Right ventricle myocardium superior (tissue), 1 donor: ENCODE results near the gene ADRA1B. TPM values are rescaled to one million over a fixed set of nuclear protein-coding genes. Genes with fewer than 3 reads are reported as not detected.

Experiments used
- ATAC-seq: fragments of 200-7000 bp; cut with Tn5 transposase; one replicate; pipeline ENCODE4 v1.9.1; 2020; ENCODE audit warnings: mild to moderate bottlenecking; ENCODE audit not compliant: poor library complexity
- DNase-seq: peaks from one replicate; pipeline ENCODE4 v3.0.0-alpha.2; 2020
- intact Hi-C: fragments of 100-400 bp; cut with DNase I; formaldehyde crosslinking; loops from one replicate; pipeline ENCODE4 v1.11.2; 2022
- total RNA-seq: library from RNA; stranded (reverse); fragmentation: NEBNext Ultra II Directional; extraction: Animal tissue kit (Norgen Biotek cat#: 25700); gene quantifications from one replicate; pipeline ENCODE4 v1.2.1, GENCODE V29; 2021
- donor health status: DM: no; HTN: yes; CAD: no; lungs with severe emphysema.

Gene ADRA1B
- total RNA-seq, 1 donor from 2014 or later = 1.5 TPM

DNA sequence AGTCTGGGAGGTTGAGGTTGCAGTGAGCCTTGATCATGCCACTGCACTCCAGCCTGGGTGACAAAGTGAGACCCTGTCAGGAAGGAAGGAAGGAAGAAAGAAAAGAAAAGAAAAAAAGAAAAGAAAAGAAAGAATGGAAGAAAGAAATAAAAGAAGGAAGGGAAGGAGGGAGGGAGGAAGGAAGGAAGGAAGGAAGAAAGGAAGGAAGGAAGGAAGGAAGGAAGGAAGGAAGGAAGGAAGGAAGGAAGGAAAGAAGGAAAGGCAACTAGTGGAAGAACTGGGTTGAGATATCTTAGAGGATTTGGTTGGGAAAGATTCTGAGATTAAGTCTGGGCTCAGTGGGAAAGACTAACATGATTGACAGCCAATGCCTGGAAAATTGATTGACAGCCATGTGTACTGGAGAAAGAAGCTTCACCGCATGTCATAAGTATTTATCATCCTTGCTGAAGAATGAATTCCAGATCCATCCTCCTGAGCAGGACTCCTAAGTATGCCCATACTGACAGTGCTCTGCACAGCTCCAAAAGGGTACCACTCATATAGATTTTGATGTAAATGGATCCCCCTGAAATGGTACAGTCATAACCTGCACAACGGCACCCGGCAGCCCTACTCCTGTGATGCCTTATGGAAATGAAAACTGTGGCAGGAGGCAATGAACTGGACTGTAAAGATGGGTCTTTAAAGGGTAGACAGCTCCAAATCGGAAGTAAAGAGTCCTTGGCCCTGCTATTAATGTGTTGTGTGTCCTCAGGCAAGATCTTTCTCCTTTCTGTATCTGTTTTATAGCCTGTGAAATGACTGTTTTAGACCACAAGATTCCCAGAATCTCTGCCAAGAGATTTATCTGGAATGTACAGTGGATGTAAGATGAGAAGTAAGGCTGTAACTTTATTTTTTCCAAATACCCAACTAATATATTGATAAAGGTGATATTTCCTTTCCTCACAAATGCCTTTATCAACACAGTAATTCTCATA is 16.9 kb upstream of the ADRA1B start:
- ATAC-seq = no peak

DNA sequence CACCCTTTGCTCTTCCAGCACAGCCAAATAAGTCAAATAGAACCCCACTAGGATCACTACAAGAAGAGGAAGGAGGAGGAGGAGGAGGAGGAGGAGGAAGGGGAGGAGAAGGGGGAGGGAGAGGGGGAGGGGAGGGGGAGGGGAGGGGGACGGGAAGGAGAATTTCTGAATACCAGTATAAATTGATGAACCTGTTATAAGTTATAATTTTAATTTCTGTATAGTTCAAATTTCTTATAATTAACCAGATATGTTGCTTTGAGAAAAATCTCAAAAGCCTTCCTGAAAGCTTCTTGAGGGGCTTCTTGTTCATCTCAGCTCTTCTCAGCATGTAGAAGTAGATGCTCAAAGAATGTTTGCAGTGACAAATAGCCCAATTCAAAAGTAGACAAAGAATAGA is 15.0 kb upstream of the ADRA1B start:
- intact Hi-C loops = no loop called here
- ATAC-seq (no peak), DNase-seq (no peak)

More for the DNA sequence above, 16.9 kb upstream of the ADRA1B start:
- DNase-seq = no peak
- intact Hi-C loops = no loop called here

DNA sequence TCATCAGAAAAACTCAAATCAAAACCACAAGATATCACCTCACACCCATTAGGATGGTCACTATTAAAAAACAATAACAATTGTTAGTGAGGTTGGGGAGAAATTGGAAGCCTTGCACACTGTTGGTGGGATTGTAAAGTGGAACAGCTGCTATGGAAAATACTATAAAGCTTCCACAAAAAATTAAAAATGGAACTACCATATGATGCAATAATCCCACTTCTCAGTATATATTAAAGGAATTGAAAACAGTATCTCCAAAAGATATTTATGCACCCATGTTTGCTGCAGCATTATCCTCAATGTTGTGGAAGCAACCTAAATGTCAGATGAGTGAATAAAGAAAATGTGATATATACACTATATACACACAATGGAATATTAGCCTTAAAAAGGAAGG is 14.5 kb upstream of the ADRA1B start:
- no peak for ATAC-seq
- DNase-seq = no peak
- intact Hi-C loops = no loop called here

DNA sequence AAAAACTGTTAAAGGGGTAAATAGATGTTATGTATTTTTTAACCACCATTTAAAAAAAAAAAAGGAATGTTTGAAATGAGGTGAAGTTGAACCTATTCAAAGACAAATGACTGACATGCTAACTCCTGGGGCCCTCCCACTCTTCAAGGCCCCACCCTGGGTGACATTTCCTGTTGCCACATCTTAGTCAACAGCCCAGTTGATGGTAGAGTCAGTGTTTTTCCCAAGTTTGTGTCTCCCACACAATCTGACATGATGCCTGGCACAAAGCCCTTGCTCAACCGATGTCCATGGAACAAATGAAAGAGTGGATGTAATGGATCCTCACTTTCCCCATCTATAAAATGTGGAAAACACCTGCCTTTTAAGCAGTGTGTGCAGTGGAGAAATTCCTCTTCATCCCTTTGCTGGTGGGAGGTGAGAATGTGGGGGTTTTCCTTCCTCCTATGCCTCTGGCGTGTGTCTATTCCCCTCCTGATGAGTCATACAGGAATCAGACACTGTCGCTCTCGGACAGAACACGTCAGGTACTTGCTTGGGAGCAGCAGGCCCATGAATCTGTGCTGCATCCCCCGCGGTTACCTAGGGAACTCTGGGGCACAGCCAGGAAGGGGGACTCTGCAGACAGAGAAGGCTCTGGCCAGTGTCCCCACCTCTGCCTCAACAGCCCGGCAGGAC is 13.7 kb upstream of the ADRA1B start:
- intact Hi-C loops = no loop called here
- no peak for ATAC-seq
- DNase-seq = no peak

DNA sequence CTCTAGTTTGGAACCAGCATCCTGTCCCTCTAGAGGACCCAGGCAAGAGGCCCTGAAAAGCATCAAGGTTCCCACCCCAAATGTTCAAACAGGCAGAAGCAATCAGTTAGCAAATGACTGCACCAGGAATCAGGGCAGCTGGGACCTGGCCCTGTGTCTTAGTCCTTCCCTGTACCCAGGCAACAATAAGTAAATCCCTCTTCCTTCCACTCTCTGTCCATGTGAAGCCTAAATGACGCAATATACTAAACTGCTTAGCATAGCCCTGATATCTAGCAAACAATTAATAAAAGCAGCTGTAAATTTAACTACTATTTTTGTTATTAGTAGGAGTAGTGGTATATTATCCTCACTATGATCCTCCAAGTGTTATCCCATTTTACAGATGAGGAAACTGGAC is 13.2 kb upstream of the ADRA1B start:
- ATAC-seq (no peak), DNase-seq (no peak)
- intact Hi-C loops = no loop called here

DNA sequence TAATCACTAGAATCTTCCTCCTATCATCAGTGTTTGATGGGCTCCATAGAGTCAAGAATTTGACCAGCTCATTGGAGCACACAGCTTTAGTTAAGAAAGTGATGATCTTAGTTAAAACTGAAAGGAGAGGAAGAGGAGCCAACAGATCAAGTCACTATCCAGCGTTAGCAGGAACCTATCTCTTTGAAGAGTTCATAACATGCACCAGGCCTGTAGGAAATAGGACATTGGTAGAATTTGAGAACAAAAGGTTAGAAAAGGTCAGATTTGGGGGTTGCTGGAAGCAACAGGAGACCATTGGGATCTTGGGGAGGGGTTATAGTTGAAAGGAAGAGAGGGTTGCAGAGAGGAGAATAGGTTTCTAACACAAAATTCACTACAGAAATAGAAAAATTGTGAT is 11.4 kb upstream of the ADRA1B start:
- DNase-seq (no peak), ATAC-seq (no peak)
- intact Hi-C loops = no loop called here

DNA sequence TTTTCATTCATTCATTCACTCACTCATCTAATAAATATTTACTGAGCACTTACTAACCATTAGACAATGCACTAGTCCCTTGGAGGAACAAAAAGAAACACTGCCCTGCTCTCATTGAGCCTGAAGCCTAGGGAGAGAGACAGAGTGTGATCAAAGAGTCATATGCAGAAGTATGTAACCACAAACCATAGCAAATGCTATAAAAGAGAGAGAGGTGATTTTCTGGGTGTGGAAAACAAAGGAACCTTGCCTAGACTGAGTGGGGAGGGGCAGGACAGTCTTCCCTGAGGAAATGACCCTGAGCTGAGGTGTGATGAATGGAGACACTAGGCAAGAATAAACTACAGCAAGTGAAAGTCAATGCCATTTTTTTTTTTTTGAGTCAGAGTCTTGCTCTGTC is 10.8 kb upstream of the ADRA1B start:
- DNase-seq (no peak), ATAC-seq (no peak)
- intact Hi-C loops = no loop called here

DNA sequence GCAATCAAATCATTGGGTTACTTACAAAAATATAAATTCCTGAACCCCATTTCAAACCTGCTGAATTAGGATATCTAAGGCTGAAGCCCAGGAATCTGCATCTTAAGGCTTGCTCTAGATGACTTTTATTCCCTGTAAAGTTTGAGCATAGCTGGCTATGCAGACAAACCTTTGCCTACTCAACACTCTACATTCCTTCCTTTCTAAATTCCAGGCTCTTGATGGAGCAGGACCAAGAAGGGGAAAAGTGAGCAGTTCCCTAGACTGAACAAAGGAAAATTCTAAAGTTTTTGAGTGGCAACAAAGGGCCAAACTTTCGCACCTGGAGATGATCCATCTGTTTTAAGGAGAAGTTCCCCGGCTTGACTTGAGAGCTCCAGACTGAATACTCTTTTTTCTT is 9.8 kb upstream of the ADRA1B start:
- no peak for ATAC-seq
- DNase-seq = no peak
- intact Hi-C loops = no loop called here

DNA sequence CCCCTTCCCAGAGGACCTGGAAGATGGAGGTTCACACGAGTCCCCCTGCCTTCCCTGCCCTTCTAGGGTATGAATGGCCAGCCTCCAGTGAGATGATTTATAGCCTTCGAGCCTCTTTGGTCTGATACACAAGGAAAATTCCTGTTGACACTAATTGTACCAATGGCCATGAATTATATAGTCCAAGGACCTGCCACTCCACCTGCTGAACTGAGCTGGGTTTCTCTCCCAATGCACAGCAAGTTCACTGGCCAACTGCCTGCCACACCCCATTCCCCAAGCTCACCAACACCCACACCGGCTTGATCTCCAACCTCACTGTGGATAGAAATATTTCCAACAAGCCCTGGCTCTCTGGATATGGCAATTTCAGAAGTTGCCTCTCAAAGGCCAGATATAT is 9.3 kb upstream of the ADRA1B start:
- intact Hi-C loops = no loop called here
- DNase-seq (no peak), ATAC-seq (no peak)

DNA sequence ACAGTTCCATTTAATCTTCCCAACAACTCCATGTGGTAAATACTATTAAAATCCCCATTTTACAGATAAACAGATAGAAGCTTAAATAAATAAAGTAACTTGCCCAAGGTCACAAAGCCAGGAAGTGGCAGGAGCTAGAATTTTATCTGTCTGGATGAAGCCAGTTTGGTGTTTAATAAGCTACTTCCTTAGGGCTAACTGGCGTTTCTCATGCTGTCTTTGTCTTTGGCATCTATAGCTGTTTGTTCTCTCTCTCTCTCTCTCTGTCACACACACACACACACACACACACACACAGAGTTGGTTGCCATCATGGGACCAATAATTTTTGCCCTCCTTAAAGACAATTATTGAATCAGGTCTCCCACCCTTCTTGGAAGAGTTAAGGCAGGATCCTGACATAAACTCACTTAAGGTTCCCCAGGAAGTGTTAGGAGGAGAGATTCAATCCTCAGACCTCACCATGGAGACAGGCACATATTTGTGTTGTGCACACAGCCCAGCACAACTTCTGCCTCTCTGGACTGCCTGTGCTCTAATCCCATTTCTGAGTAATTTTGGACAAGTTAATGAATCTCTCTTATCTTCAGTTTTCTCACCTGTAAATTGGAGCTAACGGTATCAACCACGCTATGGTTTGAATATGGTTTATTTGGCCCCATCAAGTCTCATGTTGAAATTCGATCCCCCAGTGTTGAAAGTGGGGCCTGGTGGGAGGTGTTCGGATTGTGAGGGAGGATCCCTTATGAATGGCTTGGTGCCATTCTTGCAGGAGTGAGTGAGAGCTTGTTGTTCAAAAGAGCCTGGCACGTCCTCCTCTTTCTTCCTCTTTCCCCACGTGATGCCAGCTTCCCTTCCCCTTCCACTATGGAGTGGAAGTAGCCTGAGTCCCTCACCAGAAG is 8.3 kb upstream of the ADRA1B start:
- ATAC-seq (no peak), DNase-seq (no peak)
- intact Hi-C loops = no loop called here

DNA sequence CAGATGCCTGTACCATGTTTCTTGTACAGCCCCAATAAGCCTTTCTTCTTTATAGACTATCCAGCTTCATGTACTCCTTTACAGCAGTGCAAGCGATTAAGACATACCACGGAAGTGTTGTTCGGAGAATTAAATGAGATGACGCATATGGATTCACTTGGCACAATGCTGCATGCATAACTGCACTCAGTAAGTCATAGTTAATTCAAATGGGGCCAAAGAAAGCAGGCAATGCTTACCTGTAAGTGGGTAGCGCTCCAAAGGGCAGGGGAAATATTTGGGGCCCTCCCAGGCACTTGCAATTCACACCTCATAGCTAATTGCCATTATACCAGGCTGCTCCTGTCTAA is 7.7 kb upstream of the ADRA1B start:
- intact Hi-C loops = no loop called here
- DNase-seq (no peak), ATAC-seq (no peak)

DNA sequence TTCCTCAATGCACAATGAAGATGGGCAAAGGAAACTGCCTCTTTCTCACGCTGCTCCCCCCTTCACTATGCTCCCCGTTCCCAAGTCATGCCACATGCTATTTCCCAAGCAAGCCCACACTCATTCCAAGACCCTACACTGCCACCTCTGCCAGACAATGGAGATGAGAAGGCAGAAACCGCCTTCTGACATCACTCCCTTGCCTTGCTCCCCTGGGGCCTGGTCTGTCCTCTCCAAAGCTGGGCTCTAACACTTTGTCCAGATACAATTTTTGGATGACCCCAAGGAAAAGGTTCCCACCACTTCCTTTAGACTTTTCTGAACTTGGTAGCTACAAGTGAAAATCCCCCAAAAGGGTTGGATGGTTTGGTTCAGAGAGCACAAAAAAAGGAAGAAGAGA is 7.2 kb upstream of the ADRA1B start:
- no peak for DNase-seq
- intact Hi-C loops = no loop called here
- ATAC-seq = no peak

DNA sequence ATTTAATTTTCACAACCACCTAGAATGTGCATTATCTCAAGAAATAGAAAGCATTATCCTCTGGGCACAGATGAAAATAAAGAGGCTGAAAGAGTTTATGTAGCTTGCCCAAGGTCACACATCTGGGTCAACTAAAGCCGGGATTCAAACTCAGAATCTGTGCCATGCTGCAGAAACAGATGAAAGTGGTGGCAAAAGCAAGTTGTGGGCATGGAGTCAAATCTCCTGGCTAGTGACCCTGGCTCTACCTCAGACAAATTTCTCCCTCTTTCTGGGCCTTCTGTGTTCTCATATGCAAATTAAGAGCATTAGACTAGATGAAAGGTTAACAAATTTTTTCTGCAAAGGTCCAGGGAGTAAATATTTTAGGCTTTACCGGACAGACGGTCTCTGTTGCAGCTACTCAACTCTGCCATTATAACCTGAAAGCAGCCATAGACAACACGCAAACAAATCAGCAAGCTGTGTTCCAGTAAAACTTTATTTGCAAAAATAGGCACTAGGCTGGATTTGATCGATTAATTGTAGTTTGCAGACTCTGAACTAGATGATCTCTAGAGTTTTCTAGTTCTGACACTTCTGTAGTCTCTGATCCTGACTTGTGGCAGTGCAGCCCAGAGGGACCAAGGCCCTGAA is 6.0 kb upstream of the ADRA1B start:
- intact Hi-C loops = no loop called here
- ATAC-seq (no peak), DNase-seq (no peak)

DNA sequence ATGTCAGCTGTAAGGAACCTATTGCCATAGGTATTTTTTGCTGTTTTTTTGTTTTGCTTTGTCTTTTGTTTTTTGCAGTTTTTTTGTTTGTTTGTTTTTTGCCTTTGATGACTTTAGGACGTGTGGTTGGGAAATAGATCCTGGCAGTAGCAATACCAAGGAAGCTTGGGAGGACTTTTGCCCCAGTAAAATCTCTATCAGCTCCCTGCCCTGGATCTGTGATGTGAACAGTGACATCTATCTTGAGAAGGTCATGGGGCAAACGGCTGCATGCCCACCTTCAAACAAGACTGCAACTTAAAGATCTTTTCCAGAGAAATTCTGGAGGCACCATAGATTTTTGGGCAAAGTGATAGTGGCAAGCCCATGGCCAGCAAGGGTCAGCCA is 5.4 kb upstream of the ADRA1B start:
- ATAC-seq (no peak), DNase-seq (no peak)
- intact Hi-C loops = no loop called here

DNA sequence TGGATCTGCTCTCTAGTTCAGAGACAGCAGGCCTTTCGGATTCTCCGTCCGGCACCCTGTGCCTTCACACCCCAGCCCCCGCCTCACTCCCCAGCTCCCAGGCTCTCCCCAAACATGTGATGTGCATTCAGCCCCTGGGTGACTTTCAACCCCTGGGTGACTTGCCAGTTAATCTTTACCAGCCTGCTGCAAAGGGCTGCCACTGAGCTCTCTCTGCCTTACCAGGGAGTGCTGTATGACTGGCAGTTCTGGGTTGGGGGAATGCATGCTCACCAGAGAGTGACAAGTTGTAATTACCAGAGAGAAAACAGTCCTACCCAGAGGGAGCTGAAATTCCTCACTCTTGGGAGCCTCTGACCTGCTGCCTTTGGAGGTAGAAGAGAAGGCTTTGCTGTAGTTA is 4.9 kb upstream of the ADRA1B start:
- ATAC-seq = no peak
- DNase-seq = no peak
- intact Hi-C loops = no loop called here

DNA sequence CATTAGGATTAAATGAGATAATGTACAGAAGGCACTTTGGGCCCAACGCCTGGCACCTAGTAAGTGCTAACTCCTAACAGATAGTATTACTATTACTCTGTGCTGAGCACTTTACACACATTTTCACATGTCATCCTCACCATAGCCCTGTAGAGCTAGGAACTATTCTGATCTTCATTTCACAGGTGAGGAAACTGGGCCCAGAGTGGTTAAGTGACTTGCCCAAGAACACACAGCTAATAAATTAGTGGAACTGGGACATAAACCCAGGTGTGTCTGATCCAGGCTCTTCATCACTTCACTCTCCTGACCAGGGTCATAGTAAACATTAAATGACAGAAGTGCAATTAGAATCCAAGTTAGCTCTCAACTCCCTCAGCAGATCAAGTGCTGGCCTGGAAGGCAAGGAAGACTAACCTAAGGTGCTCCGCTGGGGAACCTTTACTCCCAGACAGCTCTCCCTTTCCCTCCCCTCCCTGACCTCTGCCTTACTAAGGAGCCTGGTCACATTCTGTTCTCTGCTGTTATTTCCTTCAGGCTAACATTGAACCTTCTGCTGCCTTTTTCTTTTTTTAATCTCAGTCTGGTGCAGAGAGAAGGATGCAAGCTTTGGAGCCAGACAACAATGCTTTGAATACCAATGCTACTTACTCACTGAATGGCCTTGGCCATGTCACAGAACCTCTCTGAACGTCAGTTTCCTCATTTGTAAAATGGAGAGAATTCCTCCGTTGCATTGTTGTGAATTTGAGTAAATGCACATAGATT is 4.1 kb upstream of the ADRA1B start:
- ATAC-seq (no peak), DNase-seq (no peak)
- intact Hi-C loops = no loop called here

DNA sequence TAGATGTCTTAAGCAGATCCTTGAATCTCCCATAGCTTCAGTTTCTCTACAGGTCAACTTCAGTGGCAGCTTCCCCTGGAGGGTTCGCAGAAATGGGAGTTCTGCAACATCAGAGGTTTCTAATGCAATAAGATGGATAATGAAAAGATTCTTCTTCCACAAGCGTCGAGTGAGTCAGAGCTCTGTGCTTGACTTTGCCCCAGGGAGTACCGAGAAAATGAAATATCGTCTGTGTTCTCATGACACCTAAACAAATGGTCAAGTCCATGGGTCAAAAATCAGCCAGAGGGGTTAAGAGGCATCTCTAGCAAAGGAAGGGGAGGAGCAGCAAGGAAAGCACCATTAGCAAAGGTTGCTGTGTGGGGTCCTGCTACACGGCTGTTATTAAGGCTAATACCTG is 3.2 kb upstream of the ADRA1B start:
- DNase-seq = no peak
- ATAC-seq = no peak
- intact Hi-C loops = no loop called here

DNA sequence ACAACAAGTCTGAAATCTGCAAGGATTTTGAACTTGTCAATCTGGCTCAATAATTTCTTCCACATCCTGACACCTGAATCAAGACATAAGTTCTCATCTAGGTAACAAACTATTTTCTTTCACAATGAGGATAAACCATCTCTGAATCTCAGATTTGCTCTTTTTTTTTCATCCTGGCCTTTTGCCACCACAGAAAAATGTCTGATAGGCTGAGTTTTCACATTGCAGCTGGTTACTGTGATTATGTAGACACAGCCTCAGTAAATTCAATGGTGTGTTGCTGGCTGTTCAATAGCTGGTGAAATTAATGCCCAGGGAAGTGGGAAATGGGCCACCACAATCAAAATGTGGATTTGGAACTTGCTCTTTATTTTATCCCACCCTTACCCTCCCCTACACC is 2.8 kb upstream of the ADRA1B start:
- no peak for ATAC-seq
- intact Hi-C loops = no loop called here

More for the DNA sequence above, 2.8 kb upstream of the ADRA1B start:
- no peak for DNase-seq
